Right hindlimb (tissue), 1 donor: ENCODE data around the gene PAX3.

Experiments
- DNase-seq: peaks from one replicate; pipeline ENCODE4 v3.0.0-alpha.2; 2018

The PAX3 gene

GRCh38 chr2:222309766-222310165 is 11.0 kb upstream of the PAX3 start:
- no peak for DNase-seq

GRCh38 chr2:222309361-222309760 is 10.6 kb upstream of the PAX3 start:
- no peak for DNase-seq

- DNase-seq, result no peak
Measured at GRCh38 chr2:222307978-222308730, 9.4 kb upstream of the PAX3 start.

GRCh38 chr2:222307143-222307756 is 8.5 kb upstream of the PAX3 start:
- DNase-seq, result peak; percentile 24

- peak; percentile 15 for DNase-seq
Measured at GRCh38 chr2:222306393-222307142, 7.8 kb upstream of the PAX3 start.

- peak; percentile 35 for DNase-seq
Measured at GRCh38 chr2:222305516-222306392, 7.0 kb upstream of the PAX3 start.

GRCh38 chr2:222304737-222305515 is 6.1 kb upstream of the PAX3 start:
- DNase-seq, result peak; percentile 33

- peak; percentile 13 for DNase-seq
Measured at GRCh38 chr2:222303828-222304736, 5.3 kb upstream of the PAX3 start.

GRCh38 chr2:222303045-222303827 is 4.4 kb upstream of the PAX3 start:
- DNase-seq, result no peak

GRCh38 chr2:222302178-222303018 is 3.6 kb upstream of the PAX3 start:
- no peak for DNase-seq

GRCh38 chr2:222301796-222302118 is 3.0 kb upstream of the PAX3 start:
- DNase-seq, result no peak

GRCh38 chr2:222301053-222301795 is 2.4 kb upstream of the PAX3 start:
- DNase-seq, result no peak

GRCh38 chr2:222300726-222301052 is 1.9 kb upstream of the PAX3 start:
- DNase-seq, result no peak

- no peak for DNase-seq
Measured at GRCh38 chr2:222299906-222300725, 1.3 kb upstream of the PAX3 start.

- DNase-seq, result no peak
Measured at GRCh38 chr2:222298001-222298310, 842 bp downstream of the PAX3 start.

- DNase-seq, result no peak
Measured at GRCh38 chr2:222297600-222297935, 1.2 kb downstream of the PAX3 start.

GRCh38 chr2:222296911-222297599 is 1.7 kb downstream of the PAX3 start:
- no peak for DNase-seq
